Nephron progenitor cell (in vitro differentiated cells): ENCODE results near the gene OR10A7.
A peak's percentile ranks its signal among the peaks of the same experiment; 100 is the strongest.

Experiments
- DNase-seq: peaks from one replicate; pipeline ENCODE4 v3.0.0; 2021
- H3K27ac Mint-ChIP-seq: 2 replicates; pipeline ENCODE4 v1.8.0; 2021; ENCODE audit warnings: mild to moderate bottlenecking, moderate library complexity, mixed read lengths
- H3K27me3 Mint-ChIP-seq: 2 replicates; pipeline ENCODE4 v1.8.0; 2021; ENCODE audit warnings: mild to moderate bottlenecking, low read depth, mixed read lengths; ENCODE audit not compliant: poor library complexity
- H3K36me3 Mint-ChIP-seq: 2 replicates; pipeline ENCODE4 v1.8.0; 2021; ENCODE audit warnings: low read depth, mixed read lengths
- H3K4me1 Mint-ChIP-seq: 2 replicates; pipeline ENCODE4 v1.8.0; 2021; ENCODE audit warnings: mixed read lengths
- H3K4me3 Mint-ChIP-seq: 2 replicates; pipeline ENCODE4 v1.8.0; 2021; ENCODE audit warnings: mild to moderate bottlenecking, moderate library complexity, mixed read lengths
- H3K9me3 Mint-ChIP-seq: 2 replicates; pipeline ENCODE4 v1.8.0; 2021; ENCODE audit warnings: mild to moderate bottlenecking, moderate library complexity, mixed read lengths
- TF ChIP-seq, protein P1 (sequence below): fragments of 200-600 bp; sonication (generic); IDR thresholded peaks from 2 replicates; pipeline ENCODE4 v1.5.0; 2021; ENCODE audit warnings: antibody characterized with exemption

Gene OR10A7

DNA sequence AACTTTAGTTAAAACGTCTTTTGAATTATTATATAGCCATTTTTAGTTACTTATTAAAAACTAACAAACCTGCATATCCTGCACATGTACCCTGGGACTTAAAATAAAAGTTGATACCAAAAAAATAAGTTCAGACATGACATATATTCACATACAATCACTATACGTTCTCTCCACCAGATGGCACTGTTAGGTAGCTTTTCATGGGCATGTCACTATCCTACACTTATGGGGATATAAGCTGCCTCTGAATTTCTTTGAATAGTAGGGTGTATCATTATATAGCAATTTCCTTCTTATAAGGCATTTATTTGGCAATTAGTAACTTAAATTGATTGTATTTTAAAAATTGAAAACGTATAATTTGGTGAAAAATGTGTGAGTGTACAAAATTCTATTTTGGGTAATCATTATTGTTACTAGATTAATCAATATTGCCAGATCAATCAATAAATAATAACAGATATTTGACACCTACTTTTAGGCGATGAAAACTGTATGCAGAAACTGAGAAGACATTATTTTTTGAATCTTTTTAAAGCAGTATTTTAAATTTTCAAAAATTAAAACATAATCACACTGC, 31.8 kb upstream of the OR10A7 start:
- peaks cover 22% of the 10 kb centered on the region for H3K9me3 Mint-ChIP-seq
- DNase-seq, result peak; percentile 57
- TF ChIP-seq, protein P1, sequence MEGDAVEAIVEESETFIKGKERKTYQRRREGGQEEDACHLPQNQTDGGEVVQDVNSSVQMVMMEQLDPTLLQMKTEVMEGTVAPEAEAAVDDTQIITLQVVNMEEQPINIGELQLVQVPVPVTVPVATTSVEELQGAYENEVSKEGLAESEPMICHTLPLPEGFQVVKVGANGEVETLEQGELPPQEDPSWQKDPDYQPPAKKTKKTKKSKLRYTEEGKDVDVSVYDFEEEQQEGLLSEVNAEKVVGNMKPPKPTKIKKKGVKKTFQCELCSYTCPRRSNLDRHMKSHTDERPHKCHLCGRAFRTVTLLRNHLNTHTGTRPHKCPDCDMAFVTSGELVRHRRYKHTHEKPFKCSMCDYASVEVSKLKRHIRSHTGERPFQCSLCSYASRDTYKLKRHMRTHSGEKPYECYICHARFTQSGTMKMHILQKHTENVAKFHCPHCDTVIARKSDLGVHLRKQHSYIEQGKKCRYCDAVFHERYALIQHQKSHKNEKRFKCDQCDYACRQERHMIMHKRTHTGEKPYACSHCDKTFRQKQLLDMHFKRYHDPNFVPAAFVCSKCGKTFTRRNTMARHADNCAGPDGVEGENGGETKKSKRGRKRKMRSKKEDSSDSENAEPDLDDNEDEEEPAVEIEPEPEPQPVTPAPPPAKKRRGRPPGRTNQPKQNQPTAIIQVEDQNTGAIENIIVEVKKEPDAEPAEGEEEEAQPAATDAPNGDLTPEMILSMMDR, result peak; percentile 81
- no peaks in the 10 kb centered on the region for H3K27me3 Mint-ChIP-seq
- no peak overlapping the region for H3K4me3 Mint-ChIP-seq
- H3K36me3 Mint-ChIP-seq, result no peaks in the 10 kb centered on the region
- no peak overlapping the region for H3K27ac Mint-ChIP-seq
- peaks cover 7% of the 10 kb centered on the region for H3K4me1 Mint-ChIP-seq

DNA sequence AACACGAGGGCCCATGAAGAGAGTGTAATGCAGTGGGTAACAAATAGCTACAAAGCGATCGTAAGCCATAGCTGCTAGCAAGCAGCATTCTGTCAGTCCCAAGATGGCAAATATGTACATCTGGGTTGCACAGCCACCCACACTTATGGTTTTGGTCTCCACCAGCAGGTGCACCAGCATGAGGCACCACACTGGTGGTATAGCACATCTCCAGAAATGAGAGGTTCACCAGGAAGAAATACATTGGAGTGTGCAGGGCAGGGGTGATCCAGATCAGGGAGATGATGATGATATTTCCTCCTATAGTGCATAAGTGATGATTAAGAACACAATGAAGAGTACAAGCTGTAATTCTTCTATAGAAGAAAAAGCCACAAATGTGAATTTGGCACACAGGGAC, 26.4 kb upstream of the OR10A7 start:
- Mint-ChIP-seq H3K36me3 (no peaks in the 10 kb centered on the region), H3K27me3 (no peaks in the 10 kb centered on the region), H3K27ac (no peak overlapping the region), H3K9me3 (peaks cover 22% of the 10 kb centered on the region), H3K4me3 (no peak overlapping the region), H3K4me1 (no peaks in the 10 kb centered on the region)
- DNase-seq, result no peak
- TF ChIP-seq, protein P1, result no peak

DNA sequence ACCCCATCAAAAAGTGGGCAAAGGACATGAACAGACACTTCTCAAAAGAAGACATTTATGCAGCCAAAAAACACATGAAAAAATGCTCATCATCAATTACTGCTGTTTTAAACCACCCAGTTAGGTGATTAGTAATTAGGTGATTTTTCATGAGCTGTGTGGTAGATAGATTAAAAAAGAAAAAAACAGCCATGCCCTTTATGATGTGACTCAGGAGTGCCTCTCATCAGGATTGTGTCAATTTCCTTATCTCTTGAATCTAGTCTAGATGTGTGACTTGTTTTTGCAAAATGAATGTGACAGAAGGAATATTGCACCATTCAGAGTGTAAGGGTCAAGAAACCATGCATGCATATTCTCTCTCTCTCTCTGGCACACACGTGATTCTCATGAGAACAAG, 5.7 kb downstream of the OR10A7 start:
- TF ChIP-seq, protein P1, result no peak
- no peak overlapping the region for H3K27ac Mint-ChIP-seq
- H3K4me3 Mint-ChIP-seq, result no peak overlapping the region
- no peaks in the 10 kb centered on the region for H3K4me1 Mint-ChIP-seq
- no peaks in the 10 kb centered on the region for H3K9me3 Mint-ChIP-seq
- H3K27me3 Mint-ChIP-seq, result no peaks in the 10 kb centered on the region
- no peak for DNase-seq
- H3K36me3 Mint-ChIP-seq, result no peaks in the 10 kb centered on the region

DNA sequence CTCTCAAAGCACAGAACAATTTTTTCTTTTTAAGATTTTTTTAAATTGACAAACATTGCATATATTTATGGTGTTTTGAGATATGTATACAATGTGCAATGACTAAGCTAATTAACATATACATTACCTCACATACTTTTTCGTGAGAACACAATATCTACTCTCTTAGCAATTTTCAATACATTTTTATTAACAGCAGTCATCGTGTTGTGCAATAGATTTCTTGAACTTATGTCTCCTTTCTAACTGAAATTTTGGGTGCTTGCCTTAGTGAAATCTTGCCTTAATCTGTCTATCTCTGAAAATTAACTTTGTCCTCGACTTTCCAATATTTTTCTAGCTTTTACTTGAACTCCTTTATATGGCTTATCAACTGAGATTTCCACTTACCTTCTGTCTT, 6.8 kb downstream of the OR10A7 start:
- TF ChIP-seq, protein P1, result no peak

DNA sequence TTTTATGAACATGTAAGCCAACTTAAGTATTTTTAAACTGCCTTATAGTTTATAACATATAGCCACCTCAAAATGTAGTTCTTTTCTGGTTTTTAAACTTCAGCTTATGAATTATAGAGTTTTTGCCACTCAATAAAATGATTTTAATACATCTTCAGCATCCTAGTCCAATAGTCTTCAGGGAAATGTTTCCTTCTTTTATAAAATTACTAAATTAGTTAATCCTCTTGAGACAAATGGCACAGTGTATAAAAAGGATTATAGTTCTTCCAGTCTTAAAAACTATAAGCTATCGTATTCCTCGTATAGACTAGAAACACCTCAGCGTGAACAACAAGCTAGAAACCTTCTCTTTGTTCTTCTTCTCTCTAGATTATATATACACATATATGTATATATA, 23.5 kb downstream of the OR10A7 start, which contains the start of gene OR6C74:
TSS of gene OR6C74 (plus strand) at position 301 of the 400 bp plus-strand sequence. CDS start 2,679 bp downstream, outside the sequence.
- no peak for DNase-seq
- Mint-ChIP-seq H3K27ac (no peak within 1 kb of the TSS), H3K4me1 (peaks cover 9% of the 10 kb centered on the region), H3K36me3 (no peaks in the 10 kb centered on the region), H3K27me3 (no peaks in the 10 kb centered on the region), H3K4me3 (no peak within 1 kb of the TSS), H3K9me3 (peaks cover 6% of the 10 kb centered on the region)
- TF ChIP-seq, protein P1, result no peak

More for the DNA sequence above, 6.8 kb downstream of the OR10A7 start:
- Mint-ChIP-seq H3K4me3 (no peak overlapping the region), H3K4me1 (no peaks in the 10 kb centered on the region), H3K9me3 (no peaks in the 10 kb centered on the region), H3K27me3 (no peaks in the 10 kb centered on the region), H3K36me3 (no peaks in the 10 kb centered on the region), H3K27ac (no peak overlapping the region)
- no peak for DNase-seq

DNA sequence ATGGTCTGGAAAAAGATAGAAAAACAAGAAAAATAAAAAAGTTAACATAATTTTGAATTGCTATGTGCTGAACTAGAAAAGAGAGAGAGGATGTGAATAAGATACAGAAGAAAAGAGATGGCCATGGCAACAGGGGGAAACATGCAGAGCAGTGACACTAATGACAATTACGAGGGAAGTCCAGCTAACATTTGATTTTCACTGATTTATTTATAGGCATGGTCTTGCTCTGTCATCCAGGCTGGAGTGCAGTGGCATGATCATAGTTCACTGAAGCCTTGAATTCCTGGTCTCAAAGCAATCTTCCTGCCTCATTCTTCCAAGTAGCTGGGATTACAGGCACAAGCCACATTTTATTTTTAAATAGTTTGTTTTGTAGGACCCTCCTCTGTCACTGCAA, 25.3 kb downstream of the OR10A7 start:
- Mint-ChIP-seq H3K27ac (no peak overlapping the region), H3K4me1 (peaks cover 9% of the 10 kb centered on the region), H3K27me3 (no peaks in the 10 kb centered on the region), H3K9me3 (peaks cover 6% of the 10 kb centered on the region), H3K36me3 (no peaks in the 10 kb centered on the region), H3K4me3 (no peak overlapping the region)
- TF ChIP-seq, protein P1, result no peak
- DNase-seq, result no peak
